ENCODE results near the gene ZDHHC14. TPM values are rescaled to one million over a fixed set of nuclear protein-coding genes. Genes with fewer than 3 reads are reported as not detected.

ZDHHC14 gene
- total and polyA plus RNA-seq, 5 donors = 10.6 to 22.1 (median 20.2) TPM

DNA sequence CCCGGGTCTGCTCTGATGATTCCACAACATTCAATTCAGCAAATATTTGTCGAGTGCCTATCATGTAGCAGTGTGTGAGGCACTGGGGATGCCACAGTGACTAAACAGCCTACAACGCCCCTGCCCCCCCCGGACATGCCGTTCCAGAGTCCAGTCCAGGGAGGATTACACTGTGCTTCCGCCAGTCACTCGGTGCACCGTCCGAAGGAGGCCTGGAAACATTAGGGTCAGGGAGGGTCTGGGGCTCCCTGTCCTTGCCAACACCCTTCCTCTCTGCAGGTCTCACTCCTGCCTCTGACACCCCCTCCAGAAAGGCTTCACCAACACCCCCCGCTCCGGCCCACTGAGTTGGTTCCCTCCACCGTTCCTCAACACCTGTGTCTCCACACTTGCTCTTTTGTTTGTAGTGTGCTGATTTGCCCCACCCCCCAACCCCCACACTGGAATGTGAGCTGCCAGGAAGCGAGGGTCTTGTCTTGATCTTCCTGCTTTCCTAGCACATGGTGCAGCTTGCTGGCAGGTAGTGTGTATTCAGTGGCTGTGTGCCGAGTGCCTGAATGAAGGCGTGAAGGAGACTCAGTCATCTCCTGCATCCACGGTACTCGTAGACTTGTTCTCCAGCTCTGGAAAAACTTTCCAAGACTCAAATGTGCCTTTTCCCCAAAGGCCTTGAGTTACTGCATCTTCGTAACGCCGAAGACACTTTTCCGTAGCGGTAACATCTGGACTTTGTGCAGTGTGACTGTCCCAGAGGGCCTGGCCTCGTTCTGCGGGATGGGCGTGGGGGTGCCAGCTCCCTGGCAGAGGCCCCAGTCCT is 150.4 kb downstream of the ZDHHC14 start:
- no peak for DNase-seq
- intact Hi-C loops (cut with DNase I) = loop anchor here in 1 of 4 donors (10.0 kb wide), 1 partner anchor 147 kb away; the partner anchor contains the start of gene ZDHHC14
- ATAC-seq = peak in 1 of 2 donors; percentile 3
- Histone ChIP-seq H3K4me3 (ENCODE audit: low read length) (no peak overlapping the region), H3K27me3 (ENCODE audit: control insufficient read depth, insufficient read depth) (no peaks in the 10 kb centered on the region), H3K9me3 (ENCODE audit: control insufficient read depth, low read length) (no peaks in the 10 kb centered on the region), H3K4me1 (ENCODE audit: control insufficient read depth, insufficient read depth, low read length) (peaks cover 15% of the 10 kb centered on the region), H3K27ac (ENCODE audit: low read length) (no peak overlapping the region)
- WGBS = 83% methylated on average over 25 of the region's 25 CpGs

DNA sequence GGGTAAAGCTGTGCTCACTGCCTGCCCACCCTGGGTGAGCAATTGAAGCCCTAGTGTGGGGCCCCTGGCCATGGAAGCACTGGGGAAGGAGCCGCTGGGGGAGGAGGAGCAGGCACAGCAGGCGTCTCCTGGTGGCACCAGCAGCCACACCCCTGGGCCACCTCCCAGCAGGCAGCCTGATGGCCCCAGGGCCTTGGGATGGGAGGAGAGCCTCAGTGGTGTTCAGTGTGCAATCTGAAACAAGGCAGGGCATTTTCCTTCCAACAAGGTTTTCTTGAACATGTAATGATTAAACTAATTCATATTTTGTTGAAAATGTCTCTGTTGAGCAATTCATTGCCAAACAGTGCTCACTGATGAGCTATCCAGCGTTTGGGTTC is 151.0 kb downstream of the ZDHHC14 start:
- Histone ChIP-seq H3K4me3 (ENCODE audit: low read length) (no peak overlapping the region), H3K4me1 (ENCODE audit: control insufficient read depth, insufficient read depth, low read length) (peaks cover 14% of the 10 kb centered on the region), H3K9me3 (ENCODE audit: control insufficient read depth, low read length) (no peaks in the 10 kb centered on the region), H3K27me3 (ENCODE audit: control insufficient read depth, insufficient read depth) (no peaks in the 10 kb centered on the region), H3K27ac (ENCODE audit: low read length) (no peak overlapping the region)
- ATAC-seq (no peak), DNase-seq (no peak)
- 95% methylated on average over 3 of the region's 3 CpGs for WGBS
- intact Hi-C loops (cut with DNase I) = loop anchor here in 1 of 4 donors (10.0 kb wide), 1 partner anchor 147 kb away; the partner anchor contains the start of gene ZDHHC14

DNA sequence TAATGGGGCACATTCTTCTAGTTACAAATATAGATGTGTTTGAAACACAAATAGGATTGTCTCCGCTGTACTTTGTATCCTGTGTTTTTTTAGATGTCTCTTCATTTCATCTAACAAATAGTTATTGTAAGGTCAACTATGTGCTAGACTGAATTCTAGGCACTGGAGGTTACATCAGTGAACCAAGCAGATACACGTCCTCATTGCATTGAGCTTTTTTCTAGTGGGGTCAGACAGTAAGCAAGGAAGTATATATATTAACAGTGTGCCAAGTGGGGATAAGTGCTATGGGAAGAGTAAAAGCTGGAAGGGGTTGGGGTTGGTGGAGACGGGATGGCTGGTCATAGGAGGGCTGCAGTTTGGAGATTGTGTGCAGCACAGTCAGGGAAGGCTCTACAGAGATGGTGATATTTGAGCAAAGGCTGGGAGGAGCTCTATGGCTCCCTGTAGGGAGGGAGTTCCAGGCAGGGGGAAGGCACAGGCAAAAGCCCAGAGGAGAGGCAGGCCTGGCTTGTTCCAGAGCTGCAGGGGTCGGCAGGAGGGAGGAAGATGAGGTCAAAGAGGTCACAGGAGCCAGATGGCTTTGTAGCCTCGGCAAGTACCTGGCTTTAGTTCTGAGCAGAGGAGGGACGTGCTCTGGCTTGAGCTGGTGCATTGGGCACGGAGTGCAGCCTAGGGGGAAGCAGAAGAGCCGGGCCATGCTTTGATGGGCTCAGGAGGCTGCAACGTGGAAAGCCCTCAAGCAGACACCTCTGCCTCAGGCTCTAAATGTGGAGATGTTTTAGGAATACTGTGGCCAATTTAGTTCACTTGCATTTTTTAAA is 152.3 kb downstream of the ZDHHC14 start:
- Histone ChIP-seq H3K4me1 (ENCODE audit: control insufficient read depth, insufficient read depth, low read length) (peaks cover 13% of the 10 kb centered on the region), H3K4me3 (ENCODE audit: low read length) (no peak overlapping the region), H3K9me3 (ENCODE audit: control insufficient read depth, low read length) (no peaks in the 10 kb centered on the region), H3K27ac (ENCODE audit: low read length) (no peak overlapping the region), H3K27me3 (ENCODE audit: control insufficient read depth, insufficient read depth) (no peaks in the 10 kb centered on the region)
- 71% methylated on average over 9 of the region's 9 CpGs for WGBS
- DNase-seq (no peak), ATAC-seq (no peak)
- intact Hi-C loops (cut with DNase I) = loop anchor here in 1 of 4 donors (10.0 kb wide), 1 partner anchor 148 kb away; the partner anchor contains the start of gene ZDHHC14

DNA sequence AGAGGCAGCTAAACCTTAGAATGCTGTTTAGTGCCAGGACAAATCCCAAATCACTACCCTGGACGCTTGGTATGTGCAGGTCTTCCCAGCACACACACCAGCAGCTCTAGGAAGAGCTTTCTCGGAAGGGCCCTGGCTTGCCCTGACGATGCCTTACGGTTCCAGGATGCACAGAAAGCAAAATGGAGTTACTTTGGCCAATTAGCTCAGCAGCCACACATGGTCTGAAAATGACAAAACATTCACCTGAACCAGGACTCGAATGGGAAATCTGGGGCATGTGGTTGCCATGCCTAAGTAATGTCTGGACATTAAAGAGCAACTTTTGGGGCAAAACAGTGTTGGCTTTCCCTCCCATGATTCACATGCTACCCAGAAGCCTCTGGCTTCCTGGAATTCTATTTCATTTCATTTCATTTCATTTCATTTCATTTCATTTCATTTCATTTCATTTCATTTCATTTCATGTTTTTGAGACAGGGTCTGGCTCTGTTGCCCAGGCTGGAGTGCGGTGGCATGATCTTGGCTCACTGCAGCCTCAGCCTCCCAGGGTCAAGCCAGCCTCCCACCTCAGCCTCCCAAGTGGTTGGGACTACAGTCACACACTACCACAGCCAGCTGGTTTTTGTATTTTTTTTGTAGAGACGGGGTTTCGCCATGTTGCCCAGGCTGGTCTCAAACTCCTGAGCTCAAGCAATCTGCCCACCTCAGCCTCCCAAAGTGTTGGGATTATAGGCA is 153.3 kb downstream of the ZDHHC14 start:
- WGBS = 97% methylated on average over 8 of the region's 8 CpGs
- intact Hi-C loops (cut with DNase I) = loop anchor here in 1 of 4 donors (10.0 kb wide), 1 partner anchor 150 kb away; the partner anchor contains the start of gene ZDHHC14
- Histone ChIP-seq H3K9me3 (ENCODE audit: control insufficient read depth, low read length) (no peaks in the 10 kb centered on the region), H3K4me1 (ENCODE audit: control insufficient read depth, insufficient read depth, low read length) (peaks cover 13% of the 10 kb centered on the region), H3K27ac (ENCODE audit: low read length) (no peak overlapping the region), H3K4me3 (ENCODE audit: low read length) (no peak overlapping the region), H3K27me3 (ENCODE audit: control insufficient read depth, insufficient read depth) (no peaks in the 10 kb centered on the region)
- DNase-seq (no peak), ATAC-seq (no peak)

GRCh38 chr6:157534977-157535339 is 154.0 kb downstream of the ZDHHC14 start:
- Histone ChIP-seq H3K4me3 (ENCODE audit: low read length) (no peak overlapping the region), H3K27ac (ENCODE audit: low read length) (no peak overlapping the region), H3K9me3 (ENCODE audit: control insufficient read depth, low read length) (no peaks in the 10 kb centered on the region), H3K27me3 (ENCODE audit: control insufficient read depth, insufficient read depth) (no peaks in the 10 kb centered on the region), H3K4me1 (ENCODE audit: control insufficient read depth, insufficient read depth, low read length) (peaks cover 15% of the 10 kb centered on the region)
- ATAC-seq (no peak), DNase-seq (no peak)
- WGBS = 84% methylated on average over 3 of the region's 3 CpGs
- intact Hi-C loops (cut with DNase I) = loop anchor here in 1 of 4 donors (10.0 kb wide), 1 partner anchor 150 kb away; the partner anchor contains the start of gene ZDHHC14

DNA sequence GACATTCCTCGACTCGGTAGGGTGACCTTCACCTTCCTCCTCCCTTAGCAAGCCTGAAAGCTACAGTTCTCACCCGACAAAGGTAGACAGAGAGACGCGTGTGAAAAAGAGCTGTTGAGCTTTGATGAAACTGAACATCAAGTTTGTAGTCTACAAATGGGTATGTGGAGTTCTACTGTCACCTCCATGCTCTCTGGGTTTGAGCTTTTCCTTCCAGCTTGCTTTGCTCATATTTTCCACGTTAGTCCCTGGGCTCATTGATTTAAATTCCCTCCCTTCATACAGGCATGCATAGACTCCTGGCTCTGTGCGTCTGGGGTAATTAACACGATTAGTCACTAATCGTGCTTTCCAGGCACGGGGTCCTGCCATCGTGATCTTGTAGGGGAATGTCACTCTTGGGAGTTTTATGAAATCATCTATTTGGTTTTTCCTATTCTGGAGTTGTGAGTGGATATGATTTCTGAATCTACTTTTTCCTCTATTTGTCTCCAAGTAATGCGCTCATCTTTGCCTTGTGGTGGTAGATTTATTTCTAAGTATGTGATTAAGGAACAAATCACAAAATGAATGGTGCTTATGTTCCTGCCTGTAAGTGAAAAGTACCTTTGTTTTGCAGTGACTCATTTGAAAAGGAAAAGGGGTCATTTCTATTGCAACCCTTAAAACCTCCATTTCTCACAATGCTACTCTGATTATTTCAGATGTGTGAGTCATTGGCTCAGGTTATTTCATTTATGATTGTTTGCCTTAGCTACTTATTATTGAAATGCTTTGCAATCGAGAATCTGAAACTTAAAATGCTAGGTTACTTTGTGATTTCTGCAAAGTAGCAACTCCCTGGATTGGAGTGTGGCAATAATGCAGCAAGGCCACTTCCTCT is 154.6 kb downstream of the ZDHHC14 start:
- H3K9me3 ChIP-seq (ENCODE audit: control insufficient read depth, low read length) = no peaks in the 10 kb centered on the region
- peaks cover 21% of the 10 kb centered on the region for H3K4me1 ChIP-seq (ENCODE audit: control insufficient read depth, insufficient read depth, low read length)
- DNase-seq = no peak
- ATAC-seq = no peak
- H3K4me3 ChIP-seq (ENCODE audit: low read length) = no peak overlapping the region
- no peaks in the 10 kb centered on the region for H3K27me3 ChIP-seq (ENCODE audit: control insufficient read depth, insufficient read depth)
- intact Hi-C loops (cut with DNase I) = loop anchor here in 1 of 4 donors (10.0 kb wide), 1 partner anchor 151 kb away; the partner anchor contains the start of gene ZDHHC14
- 48% methylated on average over 13 of the region's 13 CpGs for WGBS
- H3K27ac ChIP-seq (ENCODE audit: low read length) = no peak overlapping the region

DNA sequence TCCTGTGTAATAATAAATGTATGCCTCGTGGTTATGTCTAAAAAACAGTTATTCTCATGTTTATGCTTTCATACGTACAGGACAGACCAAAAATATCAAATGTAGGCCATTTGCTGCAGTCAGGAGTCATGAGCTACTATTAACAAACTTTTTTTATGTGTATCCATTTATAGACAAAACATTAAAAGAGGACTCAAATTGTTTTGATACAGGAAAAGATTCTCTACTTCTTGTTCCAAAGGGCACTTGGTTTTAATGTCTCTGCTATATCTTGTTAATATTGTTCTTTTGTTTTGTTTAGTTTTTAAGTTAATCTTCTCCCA is 155.2 kb downstream of the ZDHHC14 start:
- no peak overlapping the region for H3K4me3 ChIP-seq (ENCODE audit: low read length)
- intact Hi-C loops (cut with DNase I) = loop anchor here in 1 of 4 donors (10.0 kb wide), 1 partner anchor 151 kb away; the partner anchor contains the start of gene ZDHHC14
- H3K27ac ChIP-seq (ENCODE audit: low read length) = no peak overlapping the region
- DNase-seq = no peak
- no peak for ATAC-seq
- 20% methylated on average over 2 of the region's 2 CpGs for WGBS
- no peaks in the 10 kb centered on the region for H3K27me3 ChIP-seq (ENCODE audit: control insufficient read depth, insufficient read depth)
- no peaks in the 10 kb centered on the region for H3K9me3 ChIP-seq (ENCODE audit: control insufficient read depth, low read length)
- H3K4me1 ChIP-seq (ENCODE audit: control insufficient read depth, insufficient read depth, low read length) = peaks cover 21% of the 10 kb centered on the region

DNA sequence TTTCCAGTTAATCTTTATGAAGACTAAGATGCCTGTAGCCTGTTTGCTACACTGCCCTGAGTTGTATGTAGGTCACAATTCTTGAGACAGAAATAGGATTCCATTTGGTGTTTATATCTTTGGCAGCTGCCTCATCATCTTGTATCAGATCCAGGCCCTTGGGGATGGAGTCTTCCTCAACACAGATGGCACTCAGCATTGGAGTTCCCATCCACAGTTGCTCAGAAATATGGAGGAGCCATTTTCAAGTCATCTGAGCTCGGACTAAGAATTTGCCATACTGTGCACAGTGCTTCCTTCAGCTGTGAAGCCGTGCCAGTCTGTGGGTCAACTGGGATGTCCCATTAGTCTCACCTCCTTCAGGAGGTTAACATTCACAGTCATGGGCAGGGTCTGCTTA is 156.6 kb downstream of the ZDHHC14 start:
- intact Hi-C loops (cut with DNase I) = loop anchor here in 1 of 4 donors (10.0 kb wide), 1 partner anchor 153 kb away; the partner anchor contains the start of gene ZDHHC14
- H3K4me3 ChIP-seq (ENCODE audit: low read length) = no peak overlapping the region
- DNase-seq (no peak), ATAC-seq (no peak)
- 96% methylated on average over 2 of the region's 2 CpGs for WGBS
- H3K27me3 ChIP-seq (ENCODE audit: control insufficient read depth, insufficient read depth) = no peaks in the 10 kb centered on the region
- H3K27ac ChIP-seq (ENCODE audit: low read length) = no peak overlapping the region
- H3K4me1 ChIP-seq (ENCODE audit: control insufficient read depth, insufficient read depth, low read length) = peaks cover 18% of the 10 kb centered on the region
- no peaks in the 10 kb centered on the region for H3K9me3 ChIP-seq (ENCODE audit: control insufficient read depth, low read length)

GRCh38 chr6:157538168-157538567 is 157.2 kb downstream of the ZDHHC14 start:
- H3K4me1 ChIP-seq (ENCODE audit: control insufficient read depth, insufficient read depth, low read length) = peaks cover 18% of the 10 kb centered on the region
- no peak for ATAC-seq
- H3K9me3 ChIP-seq (ENCODE audit: control insufficient read depth, low read length) = no peaks in the 10 kb centered on the region
- DNase-seq = no peak
- H3K4me3 ChIP-seq (ENCODE audit: low read length) = no peak overlapping the region
- 79% methylated on average over 5 of the region's 5 CpGs for WGBS
- intact Hi-C loops (cut with DNase I) = loop anchor here in 1 of 4 donors (10.0 kb wide), 1 partner anchor 153 kb away; the partner anchor contains the start of gene ZDHHC14
- H3K27ac ChIP-seq (ENCODE audit: low read length) = no peak overlapping the region
- no peaks in the 10 kb centered on the region for H3K27me3 ChIP-seq (ENCODE audit: control insufficient read depth, insufficient read depth)

- peaks cover 14% of the 10 kb centered on the region for H3K4me1 ChIP-seq (ENCODE audit: control insufficient read depth, insufficient read depth, low read length)
- no peak overlapping the region for H3K4me3 ChIP-seq (ENCODE audit: low read length)
- no peaks in the 10 kb centered on the region for H3K9me3 ChIP-seq (ENCODE audit: control insufficient read depth, low read length)
- H3K27me3 ChIP-seq (ENCODE audit: control insufficient read depth, insufficient read depth) = no peaks in the 10 kb centered on the region
- DNase-seq (no peak), ATAC-seq (no peak)
- intact Hi-C loops (cut with DNase I) = loop anchor here in 1 of 4 donors (10.0 kb wide), 1 partner anchor 154 kb away; the partner anchor contains the start of gene ZDHHC14
- WGBS = 95% methylated on average over 13 of the region's 13 CpGs
- no peak overlapping the region for H3K27ac ChIP-seq (ENCODE audit: low read length)
Measured at GRCh38 chr6:157538698-157539097, 157.7 kb downstream of the ZDHHC14 start.

All from right cardiac atrium (tissue), 5 donors.